ENCODE measurements around the gene BCAM.
"Not testable (repeated sequence)": the region's sequence is repeated elsewhere in the genome, so short reads cannot be mapped to it uniquely, and the experiment has no call there.

BCAM gene

DNA sequence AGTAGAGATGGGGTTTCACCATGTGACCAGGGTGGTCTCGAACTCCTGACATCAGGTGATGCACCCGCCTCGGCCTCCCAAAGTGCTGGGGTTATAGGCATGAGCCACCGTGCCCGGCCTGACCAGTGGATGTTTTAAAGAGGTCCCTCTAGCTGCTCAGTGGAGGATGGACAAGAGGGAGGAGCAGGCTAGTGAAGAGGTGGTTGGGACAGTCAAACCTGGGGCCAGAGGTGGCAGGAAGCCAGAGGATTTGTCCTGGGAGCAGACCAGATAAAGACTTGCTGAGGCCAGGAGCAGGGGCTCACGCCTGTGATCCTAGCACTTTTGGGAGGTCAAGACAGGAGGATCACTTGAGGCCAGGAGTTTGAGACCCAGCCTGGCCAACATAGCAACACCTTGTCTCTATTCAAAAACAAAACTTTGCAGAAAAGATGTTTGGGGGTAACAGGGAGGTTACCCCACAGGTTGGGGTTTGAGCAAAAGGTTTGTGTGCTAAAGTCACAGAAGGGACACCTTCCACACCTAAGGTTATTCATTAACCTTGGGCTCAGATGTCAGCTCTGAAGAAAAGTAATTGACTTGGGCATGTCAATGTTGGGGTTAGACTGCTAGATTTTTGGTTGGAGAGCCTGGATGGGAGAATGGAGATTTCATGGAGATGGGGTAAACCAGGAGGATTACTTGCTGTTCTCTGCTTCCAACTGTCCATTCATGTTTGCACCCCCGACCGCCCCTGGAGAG lies 9.0 kb downstream of the BCAM start:
- no peak for DNase-seq

DNA sequence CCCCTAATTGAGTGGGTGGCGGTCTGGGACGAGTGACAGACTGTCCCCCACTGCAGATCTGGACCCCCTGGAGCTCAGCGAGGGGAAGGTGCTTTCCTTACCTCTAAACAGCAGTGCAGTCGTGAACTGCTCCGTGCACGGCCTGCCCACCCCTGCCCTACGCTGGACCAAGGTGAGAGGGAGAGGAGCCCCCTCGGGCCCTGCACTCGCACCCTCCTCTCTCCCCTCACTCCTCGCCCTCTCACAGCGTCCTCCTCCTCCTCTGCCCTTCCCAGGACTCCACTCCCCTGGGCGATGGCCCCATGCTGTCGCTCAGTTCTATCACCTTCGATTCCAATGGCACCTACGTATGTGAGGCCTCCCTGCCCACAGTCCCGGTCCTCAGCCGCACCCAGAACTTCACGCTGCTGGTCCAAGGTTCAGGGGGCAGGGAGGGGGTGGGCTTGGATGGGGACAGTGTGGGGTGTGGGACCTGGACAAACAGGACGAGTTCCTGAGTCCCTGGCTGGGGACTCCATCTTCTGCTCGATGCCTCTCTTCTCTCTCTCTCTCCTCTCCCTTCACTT lies 9.6 kb downstream of the BCAM start:
- DNase-seq: no peak

GRCh38 chr19:44819246-44819832 lies 10.4 kb downstream of the BCAM start:
- DNase-seq: no peak

DNA sequence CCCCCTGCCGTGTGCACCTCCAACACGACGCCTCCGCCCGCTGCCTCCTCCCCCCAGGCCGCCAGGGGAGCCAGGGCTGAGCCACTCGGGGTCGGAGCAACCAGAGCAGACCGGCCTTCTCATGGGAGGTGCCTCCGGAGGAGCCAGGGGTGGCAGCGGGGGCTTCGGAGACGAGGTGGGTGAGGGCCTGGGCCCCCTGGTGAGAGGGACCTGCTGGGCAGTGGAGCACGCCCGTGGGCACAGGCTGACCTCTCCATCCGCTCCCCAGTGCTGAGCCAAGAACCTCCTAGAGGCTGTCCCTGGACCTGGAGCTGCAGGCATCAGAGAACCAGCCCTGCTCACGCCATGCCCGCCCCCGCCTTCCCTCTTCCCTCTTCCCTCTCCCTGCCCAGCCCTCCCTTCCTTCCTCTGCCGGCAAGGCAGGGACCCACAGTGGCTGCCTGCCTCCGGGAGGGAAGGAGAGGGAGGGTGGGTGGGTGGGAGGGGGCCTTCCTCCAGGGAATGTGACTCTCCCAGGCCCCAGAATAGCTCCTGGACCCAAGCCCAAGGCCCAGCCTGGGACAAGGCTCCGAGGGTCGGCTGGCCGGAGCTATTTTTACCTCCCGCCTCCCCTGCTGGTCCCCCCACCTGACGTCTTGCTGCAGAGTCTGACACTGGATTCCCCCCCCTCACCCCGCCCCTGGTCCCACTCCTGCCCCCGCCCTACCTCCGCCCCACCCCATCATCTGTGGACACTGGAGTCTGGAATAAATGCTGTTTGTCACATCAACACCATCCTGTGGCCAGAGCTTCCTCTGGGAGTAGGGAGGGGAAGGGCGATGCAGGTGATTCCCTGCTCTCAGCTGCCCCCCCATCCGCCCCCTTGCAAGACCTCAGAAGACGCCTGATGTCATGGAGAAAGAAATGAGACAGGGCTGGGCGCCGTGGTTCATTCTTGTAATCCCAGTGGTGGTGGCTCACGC lies 12.0 kb downstream of the BCAM start:
- no peak for DNase-seq

- DNase-seq: no peak
These were observed 13.3 kb downstream of the BCAM start for GRCh38 chr19:44822177-44822576.

DNA sequence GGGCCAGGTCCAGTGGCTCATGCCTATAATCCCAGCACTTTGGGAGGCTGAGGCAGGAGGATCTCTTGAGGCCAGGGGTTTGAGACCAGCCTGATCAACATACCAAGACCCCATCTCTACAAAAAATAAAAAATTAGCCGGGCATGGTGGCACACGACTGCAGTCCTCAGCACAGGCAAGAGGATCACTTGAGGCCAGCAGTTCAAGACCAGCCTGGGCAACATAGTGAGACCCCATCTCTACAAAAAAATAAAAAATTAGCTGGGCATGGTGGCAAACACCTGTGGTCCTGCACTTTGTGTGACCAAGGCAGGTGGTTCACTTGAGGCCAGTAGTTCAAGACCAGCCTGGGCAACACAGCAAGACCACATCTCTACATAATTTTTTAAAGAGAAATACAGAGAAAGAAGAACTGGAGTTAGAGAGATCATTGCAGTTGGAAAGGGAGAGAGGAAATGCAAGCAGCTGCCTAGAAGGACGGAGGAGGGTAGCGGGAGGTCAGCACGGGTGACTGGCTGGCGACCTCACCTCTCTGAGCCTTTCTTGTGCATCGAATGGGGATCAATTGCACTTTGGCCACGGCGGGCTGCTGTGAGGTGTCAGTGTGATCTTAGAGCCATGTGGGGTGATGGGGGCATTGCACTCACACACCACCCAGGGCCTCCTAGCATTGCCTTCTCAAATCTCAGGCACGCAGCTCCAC lies 13.9 kb downstream of the BCAM start:
- DNase-seq: no peak

DNA sequence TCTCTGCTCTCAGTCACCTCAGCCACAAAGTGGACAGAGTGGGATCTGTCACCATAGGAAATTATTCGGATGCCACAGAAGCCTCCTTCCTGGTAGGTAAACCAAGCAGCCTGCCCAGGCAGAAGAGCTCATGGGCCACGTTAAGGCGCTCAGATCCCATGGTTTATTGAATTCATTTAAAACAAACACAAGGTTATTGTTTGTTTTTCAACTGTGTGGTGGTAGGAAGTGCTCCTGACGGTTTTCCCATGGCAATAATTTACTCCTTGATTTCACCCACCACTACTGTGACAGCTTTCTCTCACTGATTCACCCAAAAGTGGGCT lies 14.4 kb downstream of the BCAM start:
- no peak for DNase-seq

- DNase-seq: no peak
These were observed 15.9 kb downstream of the BCAM start for GRCh38 chr19:44824761-44825160.

DNA sequence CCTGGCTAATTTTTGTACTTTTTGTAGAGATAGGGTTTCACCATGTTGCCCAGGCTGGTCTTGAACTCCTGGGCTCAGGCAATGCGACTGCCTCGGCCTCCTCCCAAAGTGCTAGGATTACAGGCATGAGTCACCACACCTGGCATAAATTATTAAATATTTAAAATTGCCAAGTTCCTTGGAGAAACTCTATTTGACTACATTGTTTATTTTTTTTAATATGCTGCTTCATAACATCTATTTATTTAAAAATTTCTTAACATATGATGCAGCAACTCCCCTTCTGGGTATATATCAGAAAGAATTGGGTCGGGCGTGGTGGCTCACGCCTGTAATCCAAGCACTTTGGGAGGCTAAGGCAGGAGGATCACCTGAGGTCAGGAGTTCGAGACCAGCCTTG lies 24.0 kb downstream of the BCAM start:
- DNase-seq: not testable (repeated sequence)

- not testable (repeated sequence) for DNase-seq
These were observed 25.5 kb downstream of the BCAM start for GRCh38 chr19:44834399-44834798.

DNA sequence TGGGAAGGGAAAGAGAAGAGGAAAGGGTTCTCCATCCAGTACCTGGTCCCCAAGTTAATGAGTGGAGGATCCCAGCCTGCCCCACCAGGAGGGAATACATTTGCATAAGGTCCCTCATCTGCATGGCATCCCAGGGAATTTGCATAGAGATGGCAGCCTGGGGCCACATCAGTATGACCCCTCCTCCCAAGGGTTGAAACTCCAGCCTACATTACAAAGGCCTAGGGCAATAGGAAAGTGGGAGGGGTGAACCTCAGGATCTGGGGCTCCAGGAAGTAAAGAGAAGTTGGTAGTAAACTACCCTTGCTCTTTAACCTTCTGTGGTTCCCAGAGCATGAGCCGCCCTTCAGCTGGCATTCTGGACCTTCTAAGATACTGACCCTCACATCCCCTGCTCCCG lies 30.4 kb downstream of the BCAM start:
- no peak for DNase-seq

DNA sequence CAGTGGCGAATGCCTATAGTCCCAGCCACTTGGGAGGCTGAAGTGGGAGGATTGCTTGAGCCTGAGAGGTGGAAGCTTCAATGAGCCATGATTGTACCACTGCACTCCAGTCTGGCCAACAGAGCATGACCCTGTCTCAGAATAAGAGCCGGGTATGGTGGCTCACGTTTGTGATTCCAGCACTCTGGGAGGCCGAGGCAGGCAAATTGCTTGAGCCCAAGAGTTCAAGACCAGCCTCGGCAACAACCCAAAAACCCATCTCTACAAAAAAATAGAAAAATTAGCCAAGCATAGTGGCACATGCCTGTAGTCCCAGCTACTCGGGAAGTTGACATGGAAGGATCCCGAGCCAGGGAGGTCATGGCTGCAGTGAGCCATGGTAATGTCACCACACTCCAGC lies 31.9 kb downstream of the BCAM start:
- no peak for DNase-seq

- DNase-seq: no peak
These were observed 32.3 kb downstream of the BCAM start for GRCh38 chr19:44841231-44841630.

GRCh38 chr19:44845286-44845611 lies 36.3 kb downstream of the BCAM start:
- DNase-seq: no peak

DNA sequence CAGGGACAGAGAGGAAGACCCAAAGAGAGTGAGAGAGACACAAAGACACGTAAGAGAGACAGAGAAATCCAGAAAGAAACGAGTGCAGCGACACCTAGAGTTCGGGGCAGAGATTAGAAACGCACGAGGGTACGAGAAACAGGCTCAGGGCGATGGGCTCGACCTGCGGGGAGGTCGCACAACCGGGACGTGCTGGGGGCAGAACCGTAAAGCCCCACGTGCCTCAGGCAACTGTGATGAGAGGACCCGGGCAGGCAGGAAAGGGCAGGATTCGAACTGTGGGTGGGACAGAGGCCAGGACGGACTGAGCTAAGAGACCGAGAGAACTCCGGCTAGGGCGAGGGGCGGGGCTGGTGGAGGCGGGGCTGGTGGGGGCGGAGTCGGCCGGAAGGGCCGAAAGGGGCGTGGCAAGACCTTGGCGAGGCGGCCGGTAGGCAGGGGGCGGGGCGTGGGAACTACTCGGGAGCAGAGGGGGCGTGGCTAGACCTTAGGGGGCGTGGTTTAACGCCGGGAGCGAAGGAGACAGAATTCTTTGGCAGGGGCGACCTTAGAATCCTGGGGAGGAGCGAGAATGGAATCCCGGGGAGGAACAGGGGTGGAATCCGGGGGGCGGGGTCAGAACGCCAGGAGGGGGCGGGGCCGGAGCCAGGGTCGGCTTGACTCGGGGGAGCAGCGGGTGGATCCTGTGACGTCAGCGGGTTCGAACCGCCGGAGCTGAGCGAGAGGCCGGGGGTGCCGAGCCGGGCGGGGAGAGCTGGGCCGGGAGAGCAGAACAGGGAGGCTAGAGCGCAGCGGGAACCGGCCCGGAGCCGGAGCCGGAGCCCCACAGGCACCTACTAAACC lies 36.9 kb downstream of the BCAM start, which contains the start of gene NECTIN2:
NECTIN2 (plus strand) TSS at position 686 of the 843 bp plus-strand sequence. CDS start 229 bp downstream, outside the sequence.
- DNase-seq: peak; percentile 98

GRCh38 chr19:44846455-44847143 lies 37.7 kb downstream of the BCAM start:
- DNase-seq: peak; percentile 65

DNA sequence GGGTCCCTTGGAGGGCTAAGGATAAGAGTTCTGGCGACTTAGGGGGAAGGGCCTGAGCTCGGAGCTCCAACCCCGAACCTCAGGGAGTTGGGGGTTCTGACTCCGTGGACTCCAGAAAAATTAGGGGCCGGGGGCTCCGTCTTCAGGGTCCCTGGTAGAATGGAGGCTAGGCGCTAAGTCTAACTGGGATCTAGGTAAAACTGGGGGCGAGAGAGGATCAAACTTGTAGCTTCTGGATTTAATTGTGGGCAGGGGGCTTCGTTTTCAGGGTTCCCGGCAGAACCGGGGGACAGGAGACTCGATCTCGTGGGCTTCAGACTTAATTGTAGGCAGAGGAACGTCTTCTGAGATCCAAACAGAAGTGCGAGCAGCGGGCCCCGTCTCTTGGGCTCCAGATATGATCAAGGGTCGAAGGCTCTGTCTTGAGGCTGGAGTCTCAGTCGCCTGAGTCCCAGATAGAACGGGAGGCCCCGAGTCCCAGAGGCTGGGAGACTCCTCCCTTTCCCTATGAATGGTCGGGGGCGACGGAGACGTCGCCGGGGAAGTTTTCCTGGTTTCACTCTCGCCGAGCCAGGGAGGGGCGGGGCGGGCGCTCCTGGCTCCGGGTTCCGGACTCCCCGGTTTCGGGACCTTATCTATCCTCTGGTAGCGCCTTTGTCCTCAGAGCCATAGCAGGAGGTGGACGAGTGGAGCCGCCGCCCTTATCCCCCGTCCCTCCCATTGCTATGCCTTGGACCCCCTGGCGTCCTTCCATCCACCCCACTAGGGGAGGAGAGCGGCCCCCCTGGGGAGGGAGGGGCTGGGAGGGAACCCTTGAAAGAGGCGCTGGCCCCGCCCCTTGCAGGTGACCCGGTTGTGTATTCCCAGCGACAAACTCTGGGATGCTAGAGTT lies 38.5 kb downstream of the BCAM start:
- peak; percentile 42 for DNase-seq

DNA sequence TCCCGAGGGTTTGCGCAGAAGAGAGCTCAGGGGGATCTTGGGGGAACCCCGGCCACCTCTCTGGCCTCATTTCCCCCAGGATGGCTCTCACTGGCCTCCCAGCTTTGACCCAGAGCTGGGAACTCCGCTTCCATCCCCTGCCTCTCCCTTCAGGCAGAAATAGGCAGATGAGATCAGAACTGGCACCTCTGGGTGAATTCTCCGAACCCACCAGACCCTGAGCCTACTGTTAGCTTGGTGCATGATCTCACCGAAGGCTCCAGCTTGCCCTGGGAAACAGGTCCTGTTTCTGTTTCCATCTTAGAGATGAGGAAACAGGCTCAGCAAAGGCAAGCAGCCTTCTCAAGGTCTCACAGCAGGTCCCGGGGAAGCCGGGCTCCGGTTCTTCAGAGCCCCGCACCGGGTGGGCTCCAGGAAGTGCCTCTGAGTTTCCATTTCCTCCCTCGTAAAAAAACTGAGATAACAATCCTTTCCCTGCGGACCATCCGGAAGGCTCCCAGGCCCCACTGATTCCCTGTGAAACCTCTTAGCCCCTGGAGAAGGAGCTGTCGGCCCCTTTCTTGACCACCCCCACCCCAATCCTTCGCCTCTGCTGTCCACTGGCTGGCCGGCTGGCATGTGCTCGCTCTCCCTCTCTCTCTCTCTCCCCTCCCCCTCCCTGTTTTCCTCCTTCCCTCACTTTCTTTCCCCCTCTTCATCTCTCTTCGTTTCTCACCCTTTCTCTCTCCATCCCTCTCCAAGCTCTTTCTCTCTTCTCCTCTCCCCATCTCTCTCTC lies 39.3 kb downstream of the BCAM start:
- DNase-seq: no peak
